HepG2 (cell line): ENCODE data around the gene SLC43A1. TPM values are rescaled to one million over a fixed set of nuclear protein-coding genes. Genes with fewer than 3 reads are reported as not detected.

Source experiments
- ASH2L ChIP-seq: fragments of 300-600, 200-600 bp; sonication (generic); IDR thresholded peaks from 2 replicates; pipeline ENCODE4 v1.7.0; 2017; ENCODE audit warnings: low read depth, mild to moderate bottlenecking, moderate library complexity, mixed read lengths, low read length; ENCODE audit not compliant: insufficient read length
- CREM ChIP-seq, 2 experiments: sonication (generic) in 1 of 2; formaldehyde crosslinking in 1 of 2; IDR thresholded peaks; 2 replicates each; pipeline versions ENCODE4 v1.4.0 to v1.6.1; 2016 to 2020; ENCODE audit warnings: antibody characterized with exemption in 1 of 2, mild to moderate bottlenecking in 1 of 2, missing genetic modification reagents in 1 of 2
- FOXK1 ChIP-seq: sonication (generic); formaldehyde crosslinking; IDR thresholded peaks from 2 replicates; pipeline ENCODE4 v1.4.0; 2020; ENCODE audit warnings: low read depth, missing genetic modification reagents, borderline replicate concordance
- GTF3A ChIP-seq: sonication (generic); formaldehyde crosslinking; conservative IDR thresholded peaks from 2 replicates; pipeline ENCODE4 v1.4.0; 2020; ENCODE audit warnings: mild to moderate bottlenecking, missing genetic modification reagents
- HDAC1 ChIP-seq: sonication (generic); formaldehyde crosslinking; IDR thresholded peaks from 2 replicates; pipeline ENCODE4 v1.5.1; 2020; ENCODE audit warnings: mild to moderate bottlenecking, missing genetic modification reagents
- HNRNPL ChIP-seq: fragments of 200-400 bp; formaldehyde crosslinking; IDR thresholded peaks from 2 replicates; pipeline ENCODE4 v1.6.1; 2017; ENCODE audit warnings: mild to moderate bottlenecking, low read depth, low read length
- ISL2 ChIP-seq: sonication (generic); formaldehyde crosslinking; IDR thresholded peaks from 2 replicates; pipeline ENCODE4 v1.5.0; 2020; ENCODE audit warnings: missing genetic modification reagents
- KDM3A ChIP-seq: IDR thresholded peaks from 2 replicates; pipeline ENCODE4 v1.6.1; 2018; ENCODE audit warnings: low read depth, missing compliant biosample characterization
- MED8 ChIP-seq: sonication (generic); formaldehyde crosslinking; IDR thresholded peaks from 2 replicates; pipeline ENCODE4 v1.8.1; 2023; ENCODE audit warnings: mild to moderate bottlenecking, missing genetic modification reagents; ENCODE audit not compliant: insufficient replicate concordance
- MYNN ChIP-seq: sonication (generic); formaldehyde crosslinking; IDR thresholded peaks from 2 replicates; pipeline ENCODE4 v1.4.0; 2020; ENCODE audit warnings: mild to moderate bottlenecking, low read depth, missing genetic modification reagents
- RBFOX2 ChIP-seq: fragments of 200-400 bp; formaldehyde crosslinking; IDR thresholded peaks from 2 replicates; pipeline ENCODE4 v1.6.1; 2017; ENCODE audit warnings: low read depth, mild to moderate bottlenecking, low read length
- TAF1 ChIP-seq: sonication (generic); formaldehyde crosslinking; IDR thresholded peaks from 2 replicates; pipeline ENCODE4 v1.4.0; 2020; ENCODE audit warnings: missing genetic modification reagents
- YEATS4 ChIP-seq: sonication (generic); formaldehyde crosslinking; IDR thresholded peaks from 2 replicates; pipeline ENCODE4 v1.4.0; 2020; ENCODE audit warnings: missing genetic modification reagents, borderline replicate concordance
- ZFYVE20 ChIP-seq: sonication (generic); formaldehyde crosslinking; IDR thresholded peaks from 2 replicates; pipeline ENCODE4 v1.8.0; 2023; ENCODE audit warnings: low read depth, mild to moderate bottlenecking, moderate library complexity, missing genetic modification reagents, borderline replicate concordance
- ZNF589 ChIP-seq: sonication (generic); formaldehyde crosslinking; conservative IDR thresholded peaks from 2 replicates; pipeline ENCODE4 v1.8.0; 2022; ENCODE audit warnings: mild to moderate bottlenecking, moderate library complexity, missing genetic modification reagents
- ZNF605 ChIP-seq: sonication (generic); formaldehyde crosslinking; IDR thresholded peaks from 2 replicates; pipeline ENCODE4 v1.8.0; 2022; ENCODE audit warnings: mild to moderate bottlenecking, missing genetic modification reagents
- ZNF652 ChIP-seq: IDR thresholded peaks from 2 replicates; pipeline ENCODE4 v1.6.1; 2016; ENCODE audit warnings: low read depth, borderline replicate concordance
- ZNF7 ChIP-seq: IDR thresholded peaks from 2 replicates; pipeline ENCODE4 v1.6.1; 2016; ENCODE audit warnings: missing biosample characterization, missing genetic modification reagents
- polyA plus RNA-seq, 8 experiments: library from polyadenylated mRNA; depleted of rRNA in 3 of 8; stranded (reverse) in 7 of 8; unstranded in 1 of 8; fragments of >200 nt; fragmentation: Illumina TruSeq in 4 of 8; extraction: Trizol in 4 of 8; gene quantifications; 2 replicates each; pipeline versions ENCODE4 v1.2.1 to v1.2.3, GENCODE V29; 2011 to 2016; ENCODE audit warnings: low read depth in 4 of 8, missing spikeins in 1 of 8, mixed read lengths in 1 of 8; ENCODE audit not compliant: insufficient read depth in 1 of 8
- total RNA-seq, 5 experiments: library from RNA; depleted of rRNA; stranded (reverse); fragments of >200 nt; fragmentation: Illumina TruSeq; extraction: Trizol; gene quantifications; 2 replicates each; pipeline ENCODE4 v1.2.3, GENCODE V29; 2016; ENCODE audit warnings: low read depth in 1 of 5
- TF ChIP-seq, protein P1 (sequence below): sonication (generic); formaldehyde crosslinking; IDR thresholded peaks from 2 replicates; pipeline ENCODE4 v1.4.0; 2020; ENCODE audit warnings: mild to moderate bottlenecking, missing genetic modification reagents
- TF ChIP-seq, protein P2 (sequence below): sonication (generic); formaldehyde crosslinking; IDR thresholded peaks from 2 replicates; pipeline ENCODE4 v1.8.0; 2022; ENCODE audit warnings: low read depth, missing genetic modification reagents

Gene SLC43A1
- total and polyA plus RNA-seq, 2 of the 13 experiments (the other 11 are each of a cell fraction or from before 2014, with no cell fraction given) = 72.3 to 87.6 TPM

DNA sequence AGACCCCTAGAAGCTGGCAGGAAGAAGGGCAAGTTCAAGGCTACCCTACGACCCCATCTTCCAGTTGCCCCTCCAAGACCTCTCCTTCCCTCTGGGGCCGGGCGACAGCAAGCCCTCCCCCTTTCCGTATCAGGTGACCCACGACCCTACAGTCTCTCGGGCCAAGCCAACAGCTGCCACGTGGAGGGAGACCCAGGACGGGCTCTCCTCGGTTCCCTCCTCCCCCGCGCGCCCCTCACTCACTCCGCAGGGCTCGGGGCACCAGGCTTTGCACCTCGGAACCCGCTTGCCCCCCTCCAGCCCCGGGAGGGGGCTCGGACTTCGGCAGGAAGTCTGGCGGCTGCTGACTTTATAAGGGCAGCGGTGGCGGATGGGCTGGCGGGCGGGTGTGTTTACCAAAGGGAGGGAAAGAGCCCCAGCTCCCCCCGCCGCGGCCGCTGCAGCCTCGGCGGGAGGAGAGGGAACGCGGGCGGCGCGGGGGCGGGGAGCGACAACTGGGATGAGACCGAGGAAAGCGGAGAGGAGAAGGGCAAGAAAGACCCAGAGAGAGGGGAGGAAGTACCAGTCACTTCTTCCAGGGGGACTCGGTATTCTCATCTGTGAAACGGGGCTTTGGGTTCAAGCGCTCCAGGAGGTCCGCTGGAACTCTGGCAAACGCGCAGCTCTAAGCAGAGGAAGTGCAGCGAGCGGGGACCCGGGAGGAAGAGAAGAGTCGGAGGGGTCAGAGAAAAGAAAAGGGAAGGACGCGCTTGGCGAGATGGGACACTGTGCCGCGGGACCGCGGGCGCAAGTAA is 767 bp downstream of the SLC43A1 start (continued):
- TF ChIP-seq HNRNPL (0 out of 2 replicates have a peak, but pooled peaks have one; percentile 55), CREM (IDR thresholded peaks at IDR 0.05) (peak; percentile 47), CREM (CRISPR knock-in tag; IDR thresholded peaks at IDR 0.05) (no peak), ZNF605 (peak; percentile 88), FOXK1 (CRISPR knock-in tag) (0 out of 2 replicates have a peak, but pooled peaks have one; percentile 50), MED8 (peak; percentile 79), ZFYVE20 (no peak), YEATS4 (CRISPR knock-in tag) (peak; percentile 78), ZNF652 (CRISPR knock-in tag) (no peak), TAF1 (CRISPR knock-in tag) (peak; percentile 55; the same call in 1 of the 2 replicates), ASH2L (peak; percentile 60), GTF3A (CRISPR knock-in tag) (no peak), KDM3A (CRISPR knock-in tag) (peak; percentile 79; the same call in 1 of the 2 replicates), ZNF7 (CRISPR knock-in tag) (no peak), MYNN (no peak), ZNF589 (CRISPR knock-in tag) (0 out of 2 replicates have a peak, but pooled peaks have one; percentile 31), ISL2 (CRISPR knock-in tag) (peak; percentile 14; the same call in 1 of the 2 replicates), HDAC1 (peak; percentile 45), RBFOX2 (peak; percentile 73)
- TF ChIP-seq, protein P1, sequence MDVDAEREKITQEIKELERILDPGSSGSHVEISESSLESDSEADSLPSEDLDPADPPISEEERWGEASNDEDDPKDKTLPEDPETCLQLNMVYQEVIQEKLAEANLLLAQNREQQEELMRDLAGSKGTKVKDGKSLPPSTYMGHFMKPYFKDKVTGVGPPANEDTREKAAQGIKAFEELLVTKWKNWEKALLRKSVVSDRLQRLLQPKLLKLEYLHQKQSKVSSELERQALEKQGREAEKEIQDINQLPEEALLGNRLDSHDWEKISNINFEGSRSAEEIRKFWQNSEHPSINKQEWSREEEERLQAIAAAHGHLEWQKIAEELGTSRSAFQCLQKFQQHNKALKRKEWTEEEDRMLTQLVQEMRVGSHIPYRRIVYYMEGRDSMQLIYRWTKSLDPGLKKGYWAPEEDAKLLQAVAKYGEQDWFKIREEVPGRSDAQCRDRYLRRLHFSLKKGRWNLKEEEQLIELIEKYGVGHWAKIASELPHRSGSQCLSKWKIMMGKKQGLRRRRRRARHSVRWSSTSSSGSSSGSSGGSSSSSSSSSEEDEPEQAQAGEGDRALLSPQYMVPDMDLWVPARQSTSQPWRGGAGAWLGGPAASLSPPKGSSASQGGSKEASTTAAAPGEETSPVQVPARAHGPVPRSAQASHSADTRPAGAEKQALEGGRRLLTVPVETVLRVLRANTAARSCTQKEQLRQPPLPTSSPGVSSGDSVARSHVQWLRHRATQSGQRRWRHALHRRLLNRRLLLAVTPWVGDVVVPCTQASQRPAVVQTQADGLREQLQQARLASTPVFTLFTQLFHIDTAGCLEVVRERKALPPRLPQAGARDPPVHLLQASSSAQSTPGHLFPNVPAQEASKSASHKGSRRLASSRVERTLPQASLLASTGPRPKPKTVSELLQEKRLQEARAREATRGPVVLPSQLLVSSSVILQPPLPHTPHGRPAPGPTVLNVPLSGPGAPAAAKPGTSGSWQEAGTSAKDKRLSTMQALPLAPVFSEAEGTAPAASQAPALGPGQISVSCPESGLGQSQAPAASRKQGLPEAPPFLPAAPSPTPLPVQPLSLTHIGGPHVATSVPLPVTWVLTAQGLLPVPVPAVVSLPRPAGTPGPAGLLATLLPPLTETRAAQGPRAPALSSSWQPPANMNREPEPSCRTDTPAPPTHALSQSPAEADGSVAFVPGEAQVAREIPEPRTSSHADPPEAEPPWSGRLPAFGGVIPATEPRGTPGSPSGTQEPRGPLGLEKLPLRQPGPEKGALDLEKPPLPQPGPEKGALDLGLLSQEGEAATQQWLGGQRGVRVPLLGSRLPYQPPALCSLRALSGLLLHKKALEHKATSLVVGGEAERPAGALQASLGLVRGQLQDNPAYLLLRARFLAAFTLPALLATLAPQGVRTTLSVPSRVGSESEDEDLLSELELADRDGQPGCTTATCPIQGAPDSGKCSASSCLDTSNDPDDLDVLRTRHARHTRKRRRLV = peak; percentile 40; the same call in 1 of the 2 replicates
- TF ChIP-seq, protein P2, sequence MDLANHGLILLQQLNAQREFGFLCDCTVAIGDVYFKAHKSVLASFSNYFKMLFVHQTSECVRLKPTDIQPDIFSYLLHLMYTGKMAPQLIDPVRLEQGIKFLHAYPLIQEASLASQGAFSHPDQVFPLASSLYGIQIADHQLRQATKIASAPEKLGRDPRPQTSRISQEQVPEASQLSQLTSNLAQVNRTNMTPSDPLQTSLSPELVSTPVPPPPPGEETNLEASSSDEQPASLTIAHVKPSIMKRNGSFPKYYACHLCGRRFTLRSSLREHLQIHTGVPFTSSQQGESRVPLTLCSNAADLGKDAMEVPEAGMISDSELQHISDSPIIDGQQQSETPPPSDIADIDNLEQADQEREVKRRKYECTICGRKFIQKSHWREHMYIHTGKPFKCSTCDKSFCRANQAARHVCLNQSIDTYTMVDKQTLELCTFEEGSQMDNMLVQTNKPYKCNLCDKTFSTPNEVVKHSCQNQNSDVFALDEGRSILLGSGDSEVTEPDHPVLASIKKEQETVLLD (CRISPR knock-in tag) = 0 out of 2 replicates have a peak, but pooled peaks have one; percentile 33
